Posterior vena cava (tissue), 2 donors: ENCODE measurements around the gene EIF4E. TPM values are rescaled to one million over a fixed set of nuclear protein-coding genes. Genes with fewer than 3 reads are reported as not detected.
"Not testable (repeated sequence)": the region's sequence is repeated elsewhere in the genome, so short reads cannot be mapped to it uniquely, and the experiment has no call there.

Source experiments
- DNase-seq: peaks from one replicate; pipeline ENCODE4 v3.0.0-alpha.2; 2020; ENCODE audit warnings: low spot score
- intact Hi-C, 2 donors: fragments of 100-400 bp; cut with DNase I; formaldehyde crosslinking; loops; one replicate each; pipeline versions ENCODE4 v1.14.1 to v1.14.2; 2022 to 2023
- total RNA-seq, 2 donors: library from RNA; stranded (reverse); fragmentation: NEBNext Ultra II Directional; extraction: Animal tissue kit (Norgen Biotek cat#: 25700); gene quantifications; one replicate each; pipeline ENCODE4 v1.2.1, GENCODE V29; 2021
- donor health status: DM: yes; HTN: yes; CAD: no.
- donor health status: DM: yes; HTN: yes; CAD: no.

Gene EIF4E
- total RNA-seq, 2 donors from 2014 or later = 52.7 to 71.1 TPM

GRCh38 chr4:98899277-98899676 is 29.7 kb downstream of the EIF4E start:
- intact Hi-C loops = no loop called here
- no peak for DNase-seq

- intact Hi-C loops = no loop called here
These were observed 37.2 kb downstream of the EIF4E start for GRCh38 chr4:98891478-98892337.

DNA sequence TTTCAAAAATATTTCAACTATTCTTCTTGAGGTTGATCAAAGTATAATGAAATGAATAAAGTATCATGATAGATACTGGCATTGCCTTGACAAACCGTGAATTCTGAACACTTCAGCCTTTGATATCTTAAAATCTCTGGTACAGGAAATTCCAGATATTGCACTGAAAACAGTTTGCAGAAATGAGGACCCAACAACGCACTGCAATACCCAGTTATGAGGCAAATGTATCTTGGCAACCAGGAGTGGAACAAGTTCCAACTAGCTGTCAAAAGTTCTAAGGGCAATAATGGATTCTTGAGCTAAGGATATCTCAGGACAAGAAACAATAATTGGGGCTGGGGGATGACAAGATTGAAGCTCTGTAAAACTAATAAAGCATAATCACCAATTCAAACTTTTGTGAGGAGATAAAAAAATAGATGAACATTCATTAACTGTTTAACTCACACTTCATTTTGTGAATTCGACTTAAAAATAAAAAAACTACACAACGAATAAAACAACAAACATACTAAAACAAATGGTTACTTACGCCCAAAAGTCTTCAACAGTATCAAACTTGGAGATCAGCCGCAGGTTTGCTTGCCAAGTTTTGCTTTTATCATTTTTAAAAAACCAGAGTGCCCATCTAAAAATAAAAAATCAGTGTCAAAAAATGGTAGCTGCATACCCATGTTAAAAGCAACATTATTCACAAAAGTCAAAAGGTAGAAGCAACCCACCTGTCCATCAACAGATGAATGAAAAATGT is 38.1 kb downstream of the EIF4E start:
- intact Hi-C loops = no loop called here
- no peak for DNase-seq

More at GRCh38 chr4:98891478-98892337, 37.2 kb downstream of the EIF4E start:
- DNase-seq = no peak

DNA sequence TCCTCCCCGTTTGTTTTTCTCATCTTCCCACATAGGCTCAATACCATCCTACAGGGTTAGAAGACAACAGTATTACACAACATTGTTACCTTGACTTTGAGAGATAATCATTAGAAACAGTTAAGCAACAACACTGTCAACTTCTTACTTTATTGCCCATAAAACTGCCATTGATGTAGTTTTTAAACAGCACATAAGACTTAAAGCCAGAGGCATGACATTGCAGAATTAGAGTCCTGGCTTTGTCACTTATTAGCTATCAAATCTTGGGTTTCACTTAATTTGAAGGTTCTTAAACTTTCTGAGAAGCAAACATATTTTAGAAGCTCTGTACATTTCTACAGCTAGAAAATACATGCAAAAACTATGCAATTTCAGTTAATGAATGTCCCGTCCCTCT is 41.8 kb downstream of the EIF4E start:
- intact Hi-C loops = no loop called here
- DNase-seq = no peak

DNA sequence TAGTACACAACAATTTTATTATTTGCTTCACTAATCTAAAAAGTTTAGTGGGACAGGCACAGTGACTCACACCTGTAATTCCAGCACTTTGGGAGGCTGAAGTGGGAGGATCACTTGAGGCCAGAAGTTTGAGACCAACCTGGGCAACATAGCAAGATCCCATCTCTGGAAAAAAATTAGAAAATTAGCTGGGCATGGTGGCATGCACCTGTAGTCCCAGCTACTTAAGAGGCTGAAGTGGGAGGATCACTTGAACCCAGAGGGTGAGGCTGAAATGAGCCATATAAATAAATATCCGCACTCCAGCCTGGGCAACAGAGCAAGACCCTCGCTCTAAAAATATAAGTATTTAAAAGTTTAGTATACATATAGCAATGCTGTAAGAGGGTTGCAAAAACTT is 42.6 kb downstream of the EIF4E start:
- DNase-seq, intact Hi-C loops: not testable (repeated sequence)

DNA sequence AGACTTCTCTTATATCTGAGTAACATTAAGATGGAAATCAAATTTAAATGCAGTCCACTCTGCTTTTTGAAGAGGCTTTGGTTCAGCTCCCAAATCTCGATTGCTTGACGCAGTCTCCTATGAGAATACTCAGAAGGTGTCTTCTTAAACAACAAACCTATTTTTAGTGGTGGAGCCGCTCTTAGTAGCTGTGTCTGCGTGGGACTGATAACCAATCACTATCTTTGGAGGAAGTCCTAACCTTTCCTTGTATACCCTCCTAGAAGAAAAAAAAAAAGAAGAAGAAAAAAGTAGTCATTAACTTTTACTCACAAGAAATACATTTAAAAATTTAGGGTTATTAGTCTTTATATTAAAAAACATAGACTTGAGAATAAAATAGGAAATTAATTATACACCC is 48.0 kb downstream of the EIF4E start:
- DNase-seq, intact Hi-C loops: not testable (repeated sequence)

GRCh38 chr4:98879515-98879914 is 49.4 kb downstream of the EIF4E start:
- no peak for DNase-seq
- intact Hi-C loops = no loop called here

DNA sequence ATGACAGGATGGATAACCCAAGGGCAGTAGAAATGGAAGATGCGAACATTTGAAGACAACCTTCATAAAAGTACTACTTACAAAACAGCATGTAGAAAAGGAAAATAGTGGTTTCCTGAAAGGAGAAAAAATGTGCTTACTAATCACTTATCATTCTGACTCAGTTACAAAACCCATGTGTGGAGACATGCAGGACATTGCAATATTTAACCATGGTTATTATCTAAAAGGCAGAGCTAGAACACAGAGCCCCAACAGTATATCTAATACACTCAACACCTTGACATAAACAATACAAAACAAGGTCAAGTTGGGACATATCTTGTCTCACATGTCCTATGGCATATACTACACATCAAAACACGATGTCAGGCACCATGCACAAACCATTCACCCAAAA is 55.9 kb downstream of the EIF4E start:
- DNase-seq = no peak
- intact Hi-C loops = loop anchor here in 1 of 2 donors (2.0 kb wide), 1 partner anchor 68 kb away; no protein-coding TSS in a partner anchor

DNA sequence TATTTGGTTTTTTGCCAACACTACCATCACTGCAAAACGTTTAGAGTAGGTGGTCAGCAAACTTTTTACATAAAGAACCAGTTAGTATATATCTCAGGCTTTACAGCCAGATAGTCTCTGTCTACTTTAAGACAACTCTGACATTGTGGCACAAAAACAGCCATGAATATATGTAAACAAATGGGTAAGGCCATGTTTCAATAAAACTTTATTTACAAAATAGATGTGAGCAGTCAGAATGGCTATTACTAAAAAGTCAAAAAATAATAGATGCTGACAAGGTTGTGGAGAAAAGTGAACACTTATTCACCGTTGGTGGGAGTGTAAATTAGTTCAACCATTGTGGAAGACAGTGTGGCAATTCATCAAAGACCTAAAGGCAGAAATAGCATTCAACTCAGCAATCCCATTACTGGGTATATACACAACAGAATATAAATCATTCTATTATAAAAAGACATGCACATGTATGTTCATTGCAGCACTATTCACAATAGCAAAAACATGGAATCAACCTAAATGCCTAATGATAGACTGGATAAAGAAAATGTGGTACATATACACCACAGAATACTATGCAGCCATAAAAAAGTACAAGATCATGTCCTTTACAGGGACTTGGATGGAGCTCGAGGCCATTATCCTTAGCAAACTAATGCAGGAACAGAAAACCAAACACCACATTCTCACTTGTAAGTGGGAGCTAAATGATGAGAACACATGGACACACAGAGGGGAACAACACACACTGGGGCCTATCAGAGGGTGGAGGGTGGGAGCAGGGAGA is 56.6 kb downstream of the EIF4E start:
- not testable (repeated sequence) for DNase-seq
- intact Hi-C loops = loop anchor here in 1 of 2 donors (2.0 kb wide), 1 partner anchor 68 kb away; no protein-coding TSS in a partner anchor

GRCh38 chr4:98867648-98868047 is 61.3 kb downstream of the EIF4E start:
- DNase-seq = no peak
- intact Hi-C loops = no loop called here

DNA sequence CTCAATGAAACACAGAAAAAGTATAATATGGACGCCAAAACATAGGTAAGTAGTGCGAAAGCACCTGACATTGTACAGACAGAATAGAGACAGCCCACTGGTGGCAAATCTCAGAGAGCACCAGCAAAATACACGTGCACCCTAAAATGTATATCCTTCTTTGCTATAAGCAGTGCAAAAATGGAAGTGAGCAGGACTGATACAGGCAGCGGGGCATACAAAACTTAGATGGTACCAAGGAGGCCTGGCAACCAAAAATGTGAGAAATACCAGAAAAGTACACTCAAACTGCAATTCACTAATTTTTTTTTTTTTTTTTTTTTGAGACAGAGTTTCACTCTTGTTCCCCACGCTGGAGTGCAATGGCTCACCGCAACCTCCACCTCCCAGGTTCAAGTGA is 63.9 kb downstream of the EIF4E start:
- intact Hi-C loops = no loop called here
- DNase-seq = no peak

DNA sequence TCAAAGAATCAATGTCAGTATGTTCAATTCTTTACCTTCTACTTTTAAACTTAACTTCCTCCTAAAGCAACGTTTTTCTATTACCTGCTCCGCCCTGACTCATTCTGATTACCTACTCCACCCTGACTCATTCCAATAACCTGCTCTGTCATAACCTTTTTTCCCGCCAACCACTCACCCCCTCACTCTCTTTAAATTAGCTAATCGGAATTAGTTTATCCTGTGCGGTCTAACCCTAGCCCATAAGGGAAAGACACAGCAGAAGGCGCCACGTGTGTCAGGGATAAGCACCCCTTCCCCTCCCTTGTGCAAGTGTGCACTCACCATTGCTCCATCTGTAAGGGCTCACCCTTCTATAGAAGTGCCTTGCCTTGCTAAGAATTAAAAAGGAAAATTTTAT is 64.4 kb downstream of the EIF4E start:
- intact Hi-C loops = no loop called here
- no peak for DNase-seq

DNA sequence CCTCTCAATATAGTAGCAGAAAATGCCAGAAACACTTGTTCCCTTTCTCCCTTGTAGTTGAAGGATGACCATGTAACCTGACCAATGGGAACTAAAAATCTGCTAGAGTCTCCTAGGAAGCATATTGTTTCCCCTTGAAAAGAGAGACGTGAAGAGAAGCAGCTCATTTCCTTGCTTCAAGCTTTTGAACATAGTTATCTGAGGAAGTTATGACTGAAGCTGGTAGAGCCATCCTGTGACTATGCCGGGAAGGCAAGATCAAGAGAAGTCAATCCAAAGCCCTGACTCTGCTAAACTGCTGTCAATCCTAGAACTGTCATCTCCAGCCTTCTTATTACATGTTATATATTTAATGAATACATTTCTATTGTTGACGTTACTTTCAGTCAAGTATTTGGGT is 66.6 kb downstream of the EIF4E start:
- intact Hi-C loops = no loop called here
- DNase-seq = no peak

DNA sequence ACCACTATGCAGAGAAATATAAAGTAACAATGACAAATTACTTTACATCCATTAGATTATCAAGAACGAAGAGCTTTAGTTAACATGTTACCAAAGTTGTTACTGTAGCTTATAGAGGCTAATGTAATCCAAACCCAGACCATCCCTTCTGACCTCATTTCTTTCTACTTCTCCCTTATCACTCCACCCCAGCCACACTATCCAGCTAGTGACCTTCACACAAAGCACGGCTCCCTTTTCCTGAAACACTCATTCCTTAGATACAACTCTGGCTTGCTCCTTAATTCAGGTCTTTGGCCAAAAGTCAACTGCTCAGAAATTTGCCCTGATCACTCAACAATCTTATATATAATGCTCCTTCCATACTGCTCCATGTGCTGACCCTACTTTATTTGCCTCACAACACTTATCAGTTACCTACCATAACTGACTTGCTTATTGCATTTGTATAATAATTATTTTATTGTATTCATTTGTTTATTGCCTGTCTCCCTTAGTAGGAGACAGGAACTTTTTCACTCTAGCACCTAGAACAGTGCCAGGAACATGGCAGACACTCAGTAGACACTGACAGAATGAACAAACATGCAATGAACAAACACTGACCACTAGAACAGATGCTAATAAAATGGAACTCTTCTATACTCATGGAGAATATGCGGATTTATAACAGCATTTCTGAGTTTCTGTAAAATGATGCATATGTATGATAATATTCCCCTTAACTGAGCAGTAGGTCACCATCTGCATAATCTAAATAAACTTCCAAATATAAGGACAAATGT is 67.6 kb downstream of the EIF4E start:
- no peak for DNase-seq
- intact Hi-C loops = no loop called here

DNA sequence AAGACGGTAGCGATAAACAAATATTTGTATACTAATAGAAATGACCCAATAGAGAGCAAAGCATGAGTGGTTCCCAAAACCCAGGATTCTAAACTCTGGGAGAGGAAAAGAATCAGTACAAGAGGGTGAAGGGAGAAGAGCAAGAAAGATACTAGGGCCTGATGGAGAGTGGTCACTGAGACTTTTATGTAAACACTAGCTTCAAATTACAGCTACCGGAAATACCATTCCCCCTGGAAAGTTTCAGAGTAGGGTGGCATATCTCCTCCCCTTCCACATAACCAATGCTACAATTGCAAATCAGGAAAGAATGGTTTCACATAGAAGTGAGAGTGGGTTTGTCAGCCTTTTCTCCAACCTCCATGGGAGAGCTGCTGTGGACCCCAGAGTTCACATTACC is 77.1 kb downstream of the EIF4E start:
- no peak for DNase-seq
- intact Hi-C loops = no loop called here

DNA sequence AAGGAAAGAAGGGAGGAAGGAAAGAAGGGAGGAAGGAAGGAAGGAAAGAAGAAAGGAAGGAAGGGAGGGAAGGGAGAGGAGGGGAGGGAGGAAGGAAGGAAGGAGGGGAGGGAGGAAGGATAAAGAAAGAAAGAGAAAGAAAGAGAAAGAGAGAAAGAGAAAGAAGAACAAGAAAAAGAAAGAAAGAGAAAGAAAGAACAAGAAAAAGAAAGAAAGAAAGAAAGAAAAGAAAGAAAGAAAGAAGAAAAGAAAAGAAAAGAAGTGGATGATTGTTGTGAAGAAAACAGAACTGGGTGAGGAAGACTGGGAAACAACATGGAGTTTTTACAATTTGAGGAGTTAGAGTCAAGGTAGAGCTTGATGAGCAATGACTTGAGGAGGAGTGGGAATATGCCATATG is 78.0 kb downstream of the EIF4E start:
- intact Hi-C loops = no loop called here
- no peak for DNase-seq

DNA sequence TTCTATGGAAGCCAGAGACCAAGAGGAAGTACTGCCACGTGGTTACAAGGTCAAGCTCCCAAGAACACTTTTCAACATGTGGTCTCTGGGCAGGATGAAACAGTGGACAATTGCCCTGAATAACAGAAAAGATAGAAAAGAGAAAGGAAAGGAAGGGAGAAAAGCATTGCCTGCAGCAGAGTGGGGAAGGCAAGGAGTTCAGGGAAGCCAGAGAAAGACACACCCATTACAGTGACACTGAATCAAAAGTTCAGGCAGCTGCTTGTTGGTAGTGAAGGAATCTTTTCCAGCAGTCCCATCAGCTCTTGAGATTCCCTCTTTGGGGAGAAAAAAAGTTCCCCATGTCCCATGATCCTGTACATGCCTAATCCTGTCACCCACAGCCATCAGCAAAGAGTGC is 80.5 kb downstream of the EIF4E start:
- DNase-seq = no peak
- intact Hi-C loops = no loop called here

DNA sequence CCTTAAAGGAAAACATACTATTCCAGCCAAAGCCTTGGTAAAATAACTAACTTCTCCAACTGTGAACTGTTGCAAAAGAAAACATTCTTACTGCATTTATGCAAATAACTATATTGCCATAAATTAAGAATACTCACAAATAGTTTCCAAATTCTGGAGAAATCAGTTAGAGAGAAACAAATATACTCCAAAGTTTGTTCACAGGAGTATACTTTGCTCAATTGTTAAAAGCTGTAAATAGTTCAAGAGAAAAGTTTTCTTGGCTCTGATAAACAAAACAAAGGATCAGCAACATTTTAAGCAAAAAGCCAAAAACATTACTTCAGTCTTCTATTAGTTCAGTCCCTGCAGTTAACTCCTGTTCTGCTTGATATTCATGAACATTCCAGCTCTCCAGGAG is 83.0 kb downstream of the EIF4E start:
- no peak for DNase-seq
- intact Hi-C loops = no loop called here

GRCh38 chr4:98842917-98843316 is 86.0 kb downstream of the EIF4E start:
- DNase-seq = not testable (repeated sequence)

More at GRCh38 chr4:98842917-98843316, 86.0 kb downstream of the EIF4E start:
- intact Hi-C loops = not testable (repeated sequence)
